SU-DHL-6 (cell line): Measurements from ENCODE around the gene FUS.

Experiments
- H2AFZ ChIP-seq: fragments of 200-600 bp; sonication (generic); 2 replicates; pipeline ENCODE4 v1.6.1; 2014; ENCODE audit warnings: low read depth, mild to moderate bottlenecking, moderate library complexity, mixed read lengths, antibody characterized with exemption, low read length; ENCODE audit not compliant: severe bottlenecking
- H3F3A ChIP-seq: fragments of 200-600 bp; shearing (Covaris generic); 2 replicates; pipeline ENCODE4 v1.6.0; 2016; ENCODE audit warnings: antibody characterized with exemption, mild to moderate bottlenecking; ENCODE audit not compliant: insufficient read depth
- H3K27ac ChIP-seq: fragments of 200-600 bp; sonication (generic); 2 replicates; pipeline ENCODE4 v1.5.1; 2016; ENCODE audit warnings: low read depth, mild to moderate bottlenecking, low read length, moderate library complexity, mixed read lengths
- H3K27me3 ChIP-seq: fragments of 200-600 bp; sonication (generic), shearing (Covaris generic); 2 replicates; pipeline ENCODE4 v1.6.0; 2014; ENCODE audit warnings: mild to moderate bottlenecking, low read length
- H3K36me3 ChIP-seq: fragments of 200-600 bp; sonication (generic); 2 replicates; pipeline ENCODE4 v1.6.1; 2014; ENCODE audit warnings: mild to moderate bottlenecking, low read length, mixed read lengths
- H3K4me2 ChIP-seq: fragments of 300-600, 200-600 bp; shearing (Covaris generic), sonication (generic); 2 replicates; pipeline ENCODE4 v1.6.0; 2014; ENCODE audit warnings: low read length, low read depth, mild to moderate bottlenecking; ENCODE audit not compliant: poor library complexity, severe bottlenecking
- H3K4me3 ChIP-seq: fragments of 200-600 bp; sonication (generic); 2 replicates; pipeline ENCODE4 v1.5.1; 2014; ENCODE audit warnings: antibody characterized with exemption, low read length, mild to moderate bottlenecking, mixed read lengths; ENCODE audit not compliant: insufficient read depth, poor library complexity, severe bottlenecking
- H3K79me2 ChIP-seq: fragments of 200-600 bp; sonication (generic); 2 replicates; pipeline ENCODE4 v1.6.1; 2014; ENCODE audit warnings: mild to moderate bottlenecking, low read length, moderate library complexity; ENCODE audit not compliant: insufficient read depth
- H3K9ac ChIP-seq: fragments of 200-600 bp; sonication (generic); 2 replicates; pipeline ENCODE4 v1.7.0; 2014; ENCODE audit warnings: mild to moderate bottlenecking, low read length
- H3K9me2 ChIP-seq: fragments of 200-600 bp; sonication (generic); replicated peaks from 2 replicates; pipeline ENCODE4 v1.6.1; 2014; ENCODE audit warnings: low read length; ENCODE audit not compliant: insufficient read depth
- H3K9me3 ChIP-seq: fragments of 200-600 bp; sonication (generic); 2 replicates; pipeline ENCODE4 v1.6.1; 2014; ENCODE audit warnings: low read length, mixed read lengths; ENCODE audit not compliant: insufficient read depth
- H4K20me1 ChIP-seq: fragments of 200-600 bp; sonication (generic); 2 replicates; pipeline ENCODE4 v1.6.1; 2014; ENCODE audit warnings: low read depth, mild to moderate bottlenecking, antibody characterized with exemption, low read length, moderate library complexity, mixed read lengths
- CTCF ChIP-seq: fragments of 200-600 bp; sonication (generic); IDR thresholded peaks from one replicate; pipeline ENCODE4 v1.5.1; 2017; ENCODE audit warnings: antibody characterized with exemption, mild to moderate bottlenecking, low read length, moderate library complexity; ENCODE audit not compliant: insufficient read depth, poor library complexity, severe bottlenecking
- EZH2phosphoT487 ChIP-seq: fragments of 200-600 bp; sonication (generic), shearing (Covaris generic); conservative IDR thresholded peaks from 2 replicates; pipeline ENCODE4 v1.6.1; 2018; ENCODE audit warnings: mild to moderate bottlenecking, antibody characterized with exemption, low read length, moderate library complexity, mixed read lengths

Gene FUS

GRCh38 chr16:31204871-31205666 is 25.1 kb downstream of the FUS start:
- Histone ChIP-seq H2AFZ (no peak overlapping the region), H4K20me1 (no peaks in the 10 kb centered on the region), H3K36me3 (no peaks in the 10 kb centered on the region), H3K9ac (no peak overlapping the region), H3K4me2 (no peak overlapping the region), H3K27ac (no peak overlapping the region), H3K9me3 (no peaks in the 10 kb centered on the region), H3K79me2 (no peaks in the 10 kb centered on the region), H3K4me3 (no peak overlapping the region), H3K9me2 (no peaks in the 10 kb centered on the region), H3K27me3 (no peaks in the 10 kb centered on the region), H3F3A (peaks cover 10% of the 10 kb centered on the region; the same call in 1 of the 2 replicates)
- TF ChIP-seq CTCF, result no peak
- TF ChIP-seq EZH2phosphoT487, result no peak

GRCh38 chr16:31206776-31207175 is 26.8 kb downstream of the FUS start:
- Histone ChIP-seq H3K36me3 (no peaks in the 10 kb centered on the region), H2AFZ (no peak overlapping the region), H3K79me2 (no peaks in the 10 kb centered on the region), H3K9me2 (no peaks in the 10 kb centered on the region), H3K9ac (no peak overlapping the region), H3K9me3 (no peaks in the 10 kb centered on the region), H3K4me2 (no peak overlapping the region), H3K27ac (no peak overlapping the region), H4K20me1 (no peaks in the 10 kb centered on the region), H3K4me3 (no peak overlapping the region), H3K27me3 (no peaks in the 10 kb centered on the region), H3F3A (no peaks in the 10 kb centered on the region)
- no peak for TF ChIP-seq EZH2phosphoT487
- TF ChIP-seq CTCF, result no peak

GRCh38 chr16:31213342-31213741 is 33.4 kb downstream of the FUS start:
- H4K20me1 ChIP-seq, result no peaks in the 10 kb centered on the region
- TF ChIP-seq EZH2phosphoT487 (no peak), CTCF (no peak)
- no peak overlapping the region for H2AFZ ChIP-seq
- no peak overlapping the region for H3K4me3 ChIP-seq
- H3K9ac ChIP-seq, result no peak overlapping the region
- H3K27ac ChIP-seq, result no peak overlapping the region
- H3K9me2 ChIP-seq, result no peaks in the 10 kb centered on the region
- H3K79me2 ChIP-seq, result no peaks in the 10 kb centered on the region
- H3F3A ChIP-seq, result no peaks in the 10 kb centered on the region
- H3K36me3 ChIP-seq, result no peaks in the 10 kb centered on the region
- H3K27me3 ChIP-seq, result no peaks in the 10 kb centered on the region
- no peaks in the 10 kb centered on the region for H3K9me3 ChIP-seq
- no peak overlapping the region for H3K4me2 ChIP-seq
